ENCODE results near the gene UBXN10. TPM values are rescaled to one million over a fixed set of nuclear protein-coding genes. Genes with fewer than 3 reads are reported as not detected.

The UBXN10 gene
- total and polyA plus RNA-seq, 11 donors = 0.14 to 2.6 (median 1.1) TPM

GRCh38 chr1:20137604-20138003, 48.3 kb upstream of the UBXN10 start:
- DNase-seq = no peak
- no peaks in the 10 kb centered on the region for H3K27me3 ChIP-seq
- H3K4me3 ChIP-seq = no peak overlapping the region
- no peaks in the 10 kb centered on the region for H3K36me3 ChIP-seq
- WGBS, 4 donors = 68 to 89% (median 79%) methylated on average over 1 of the region's 1 CpG
- no peak for TF ChIP-seq POLR2A (IDR thresholded peaks at IDR 0.05)
- TF ChIP-seq CTCF (IDR thresholded peaks at IDR 0.05) = no peak
- no peak for ATAC-seq
- no peaks in the 10 kb centered on the region for H3K9me3 ChIP-seq
- H3K27ac ChIP-seq = no peak overlapping the region
- intact Hi-C loops (cut with DNase I) = no loop called here
- no peaks in the 10 kb centered on the region for H3K4me1 ChIP-seq

- WGBS, 4 donors = 82 to 91% (median 88%) methylated on average over 5 to 6 of the region's 6 CpGs
- no peak for ATAC-seq
- Histone ChIP-seq H3K27ac (no peak overlapping the region), H3K4me3 (no peak overlapping the region), H3K27me3 (no peaks in the 10 kb centered on the region), H3K4me1 (no peaks in the 10 kb centered on the region), H3K36me3 (no peaks in the 10 kb centered on the region), H3K9me3 (no peaks in the 10 kb centered on the region)
- TF ChIP-seq POLR2A (IDR thresholded peaks at IDR 0.05) (no peak), CTCF (IDR thresholded peaks at IDR 0.05) (no peak)
- intact Hi-C loops (cut with DNase I) = no loop called here
- no peak for DNase-seq
Observed at GRCh38 chr1:20138346-20138745, 47.5 kb upstream of the UBXN10 start.

- TF ChIP-seq CTCF (IDR thresholded peaks at IDR 0.05) = no peak
- no peak for TF ChIP-seq POLR2A (IDR thresholded peaks at IDR 0.05)
- no peaks in the 10 kb centered on the region for H3K36me3 ChIP-seq
- 85 to 94% (median 92%) methylated on average over 9 of the region's 9 CpGs for WGBS, 4 donors
- ATAC-seq (no peak), DNase-seq (no peak)
- H3K27ac ChIP-seq = no peak within 1 kb of the TSS
- H3K27me3 ChIP-seq = no peaks in the 10 kb centered on the region
- no peaks in the 10 kb centered on the region for H3K9me3 ChIP-seq
- intact Hi-C loops (cut with DNase I) = no loop called here
- H3K4me3 ChIP-seq = no peak within 1 kb of the TSS
- H3K4me1 ChIP-seq = no peaks in the 10 kb centered on the region
Observed at GRCh38 chr1:20138961-20139550, 46.8 kb upstream of the UBXN10 start, which contains the start of gene PLA2G2F. Gene PLA2G2F, plus strand, starts transcription at chr1:20139323. Its CDS starts 105 bp downstream, at chr1:20139428.

- Histone ChIP-seq H3K27me3 (no peaks in the 10 kb centered on the region), H3K4me3 (no peak overlapping the region), H3K9me3 (no peaks in the 10 kb centered on the region), H3K4me1 (peaks cover 0 to 4% (median 0%) of the 10 kb centered on the region in 12 donors), H3K36me3 (no peaks in the 10 kb centered on the region), H3K27ac (no peak overlapping the region)
- WGBS, 4 donors = 80 to 85% (median 80%) methylated on average over 13 of the region's 13 CpGs
- intact Hi-C loops (cut with DNase I) = no loop called here
- TF ChIP-seq POLR2A (IDR thresholded peaks at IDR 0.05) (no peak), CTCF (IDR thresholded peaks at IDR 0.05) (no peak)
- no peak for ATAC-seq
- no peak for DNase-seq
Observed at GRCh38 chr1:20139776-20140612, 45.9 kb upstream of the UBXN10 start.
